Measurements from ENCODE around the gene TNN. TPM values are rescaled to one million over a fixed set of nuclear protein-coding genes. Genes with fewer than 3 reads are reported as not detected.

The TNN gene
- total RNA-seq, 1 donor from 2014 or later = 0.18 TPM

DNA sequence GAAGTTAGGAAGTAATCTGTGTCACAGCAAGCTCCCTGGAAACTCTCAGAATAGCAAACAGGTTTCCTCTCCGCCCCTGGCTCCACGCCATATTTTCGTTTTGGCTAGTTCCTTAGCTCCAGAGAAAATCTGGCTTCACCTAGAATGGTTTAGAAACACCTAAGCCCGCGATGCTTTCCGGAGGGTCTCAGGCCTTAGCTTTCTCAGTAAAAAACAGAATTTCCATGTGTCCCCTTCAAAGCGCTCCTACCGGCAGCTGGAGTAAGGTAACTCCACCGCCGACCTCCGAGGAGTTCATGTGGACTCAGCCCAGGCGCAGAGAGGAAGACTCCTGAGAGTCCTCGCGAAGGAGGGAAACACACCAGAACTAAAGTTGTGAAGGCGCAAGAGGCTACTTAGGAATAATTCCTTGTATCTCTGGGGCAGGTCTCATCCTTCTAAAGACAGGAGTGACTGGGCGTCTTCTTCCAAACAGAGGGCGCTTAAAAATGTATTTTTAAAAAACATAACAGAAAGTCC is 124.5 kb downstream of the TNN start:
- Histone ChIP-seq H3K4me3 (peak overlapping the region; percentile 66), H3K36me3 (no peaks in the 10 kb centered on the region), H3K4me1 (peaks cover 61% of the 10 kb centered on the region), H3K27me3 (ENCODE audit: low read depth) (no peaks in the 10 kb centered on the region), H3K27ac (peak overlapping the region; percentile 93), H3K9me3 (no peaks in the 10 kb centered on the region)
- intact Hi-C loops (cut with DNase I) = no loop called here
- ATAC-seq (peak; percentile 43 to 64), DNase-seq (peak; percentile 75)
- TF ChIP-seq CTCF (IDR thresholded peaks at IDR 0.05) = no peak

GRCh38 chr1:175192630-175193526 is 125.2 kb downstream of the TNN start, which contains the start of gene KIAA0040:
Gene KIAA0040 (minus strand): TSS chr1:175192776. CDS start chr1:175161013, 31,763 bp downstream.
- ATAC-seq (peak; percentile 93 to 94), DNase-seq (peak; percentile 86)
- no peaks in the 10 kb centered on the region for H3K27me3 ChIP-seq (ENCODE audit: low read depth)
- H3K36me3 ChIP-seq = no peaks in the 10 kb centered on the region
- H3K4me3 ChIP-seq = peak within 1 kb of the TSS; percentile 66
- intact Hi-C loops (cut with DNase I) = no loop called here
- peak; percentile 28 for TF ChIP-seq CTCF (IDR thresholded peaks at IDR 0.05)
- peaks cover 62% of the 10 kb centered on the region for H3K4me1 ChIP-seq
- H3K9me3 ChIP-seq = no peaks in the 10 kb centered on the region
- H3K27ac ChIP-seq = peak within 1 kb of the TSS; percentile 93

- ATAC-seq (no peak), DNase-seq (no peak)
- intact Hi-C loops (cut with DNase I) = no loop called here
- no peak for TF ChIP-seq CTCF (IDR thresholded peaks at IDR 0.05)
- Histone ChIP-seq H3K4me1 (peaks cover 63% of the 10 kb centered on the region), H3K4me3 (peak overlapping the region; percentile 66), H3K9me3 (no peaks in the 10 kb centered on the region), H3K27me3 (ENCODE audit: low read depth) (no peaks in the 10 kb centered on the region), H3K36me3 (no peaks in the 10 kb centered on the region), H3K27ac (peak overlapping the region; percentile 93)
Observed at GRCh38 chr1:175193527-175193910, 125.9 kb downstream of the TNN start.

DNA sequence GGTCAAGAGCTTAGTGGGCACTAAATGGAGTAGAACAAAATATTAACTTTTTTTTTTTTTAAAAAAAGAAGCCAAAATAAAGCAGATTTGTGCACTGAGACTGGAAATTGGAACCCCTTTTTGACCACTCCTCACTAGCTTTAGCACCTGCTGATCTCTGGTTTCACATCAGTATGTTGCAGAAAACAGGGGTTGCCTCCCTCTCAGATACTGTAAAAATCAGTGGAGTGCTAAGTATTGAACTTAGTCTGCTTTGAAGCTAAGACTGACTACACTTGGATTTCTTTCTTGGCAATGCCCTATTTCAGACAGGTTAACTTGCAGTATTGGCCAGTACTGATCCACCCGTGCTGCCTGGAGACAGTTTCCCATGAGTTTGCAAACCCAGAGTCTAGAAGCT is 127.6 kb downstream of the TNN start:
- Histone ChIP-seq H3K27me3 (ENCODE audit: low read depth) (no peaks in the 10 kb centered on the region), H3K9me3 (no peaks in the 10 kb centered on the region), H3K4me1 (peaks cover 53% of the 10 kb centered on the region), H3K4me3 (no peak overlapping the region), H3K27ac (no peak overlapping the region), H3K36me3 (no peaks in the 10 kb centered on the region)
- intact Hi-C loops (cut with DNase I) = no loop called here
- TF ChIP-seq CTCF (IDR thresholded peaks at IDR 0.05) = no peak
- DNase-seq = no peak
- ATAC-seq = no peak

- no peaks in the 10 kb centered on the region for H3K27me3 ChIP-seq (ENCODE audit: low read depth)
- intact Hi-C loops (cut with DNase I) = no loop called here
- H3K9me3 ChIP-seq = no peaks in the 10 kb centered on the region
- ATAC-seq (no peak), DNase-seq (no peak)
- H3K27ac ChIP-seq = no peak overlapping the region
- H3K4me1 ChIP-seq = peaks cover 53% of the 10 kb centered on the region
- no peak for TF ChIP-seq CTCF (IDR thresholded peaks at IDR 0.05)
- H3K36me3 ChIP-seq = no peaks in the 10 kb centered on the region
- H3K4me3 ChIP-seq = no peak overlapping the region
Observed at GRCh38 chr1:175195798-175196197, 128.2 kb downstream of the TNN start.

All from lower lobe of right lung (tissue), 2 donors.